ENCODE measurements around the gene HUNK. TPM values are rescaled to one million over a fixed set of nuclear protein-coding genes. Genes with fewer than 3 reads are reported as not detected.

Gene HUNK
- total RNA-seq, 1 experiment from 2014 or later: 4.8 TPM

DNA sequence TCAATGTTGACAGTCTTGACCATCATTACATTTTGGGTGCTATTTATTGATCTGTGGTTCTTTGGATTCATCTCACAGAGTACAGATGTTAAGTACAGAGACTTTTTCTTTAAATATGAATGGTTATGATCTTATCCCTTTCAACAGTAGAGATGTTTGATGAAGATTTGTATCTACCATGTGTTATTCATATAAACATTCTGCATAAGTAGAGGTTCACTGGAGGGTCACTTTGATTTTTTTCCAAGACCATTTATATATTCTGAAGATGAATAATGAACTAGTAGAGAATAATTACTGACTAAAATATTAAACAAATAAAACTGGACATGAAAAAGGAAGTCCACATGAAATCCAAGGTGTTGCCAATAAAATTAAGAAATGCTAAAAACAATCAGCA is 28.6 kb upstream of the HUNK start:
- BruUV-seq (replicated peaks): no TSS peak
- no peak for DNase-seq
- Histone ChIP-seq H3K27me3 (replicated peaks; ENCODE audit: control insufficient read depth, insufficient read depth, low read length) (no peaks in the 10 kb centered on the region), H3K36me3 (ENCODE audit: control insufficient read depth, insufficient read depth, low read length) (no peaks in the 10 kb centered on the region), H3K9me3 (no peaks in the 10 kb centered on the region), H3K4me3 (ENCODE audit: low read depth, low read length) (no peak overlapping the region), H3K4me1 (no peaks in the 10 kb centered on the region)
- no peak overlapping the region for H3K27ac Mint-ChIP-seq (ENCODE audit: unreplicated experiment)
- intact Hi-C loops (cut with micrococcal nuclease; ENCODE audit: unreplicated experiment): no loop called here
- H3K4me1 Mint-ChIP-seq (ENCODE audit: low read depth, unreplicated experiment): peaks cover 7% of the 10 kb centered on the region
- no peaks in the 10 kb centered on the region for H3K9me3 Mint-ChIP-seq (ENCODE audit: unreplicated experiment)
- no peaks in the 10 kb centered on the region for H3K36me3 Mint-ChIP-seq (ENCODE audit: insufficient read depth, unreplicated experiment)
- ChIA-PET POLR2A (no interaction called here), CTCF (no interaction called here)
- H3K4me3 Mint-ChIP-seq (ENCODE audit: unreplicated experiment): no peak overlapping the region
- peaks cover 14% of the 10 kb centered on the region for H3K27me3 Mint-ChIP-seq (ENCODE audit: insufficient read depth, unreplicated experiment)
- TF ChIP-seq, protein P1, sequence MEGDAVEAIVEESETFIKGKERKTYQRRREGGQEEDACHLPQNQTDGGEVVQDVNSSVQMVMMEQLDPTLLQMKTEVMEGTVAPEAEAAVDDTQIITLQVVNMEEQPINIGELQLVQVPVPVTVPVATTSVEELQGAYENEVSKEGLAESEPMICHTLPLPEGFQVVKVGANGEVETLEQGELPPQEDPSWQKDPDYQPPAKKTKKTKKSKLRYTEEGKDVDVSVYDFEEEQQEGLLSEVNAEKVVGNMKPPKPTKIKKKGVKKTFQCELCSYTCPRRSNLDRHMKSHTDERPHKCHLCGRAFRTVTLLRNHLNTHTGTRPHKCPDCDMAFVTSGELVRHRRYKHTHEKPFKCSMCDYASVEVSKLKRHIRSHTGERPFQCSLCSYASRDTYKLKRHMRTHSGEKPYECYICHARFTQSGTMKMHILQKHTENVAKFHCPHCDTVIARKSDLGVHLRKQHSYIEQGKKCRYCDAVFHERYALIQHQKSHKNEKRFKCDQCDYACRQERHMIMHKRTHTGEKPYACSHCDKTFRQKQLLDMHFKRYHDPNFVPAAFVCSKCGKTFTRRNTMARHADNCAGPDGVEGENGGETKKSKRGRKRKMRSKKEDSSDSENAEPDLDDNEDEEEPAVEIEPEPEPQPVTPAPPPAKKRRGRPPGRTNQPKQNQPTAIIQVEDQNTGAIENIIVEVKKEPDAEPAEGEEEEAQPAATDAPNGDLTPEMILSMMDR (IDR thresholded peaks at IDR 0.05; ENCODE audit: insufficient read depth in 1 of 2, low read depth in 1 of 2, low read length in 1 of 2, severe bottlenecking in 1 of 2, unreplicated experiment in 1 of 2): no peak

DNA sequence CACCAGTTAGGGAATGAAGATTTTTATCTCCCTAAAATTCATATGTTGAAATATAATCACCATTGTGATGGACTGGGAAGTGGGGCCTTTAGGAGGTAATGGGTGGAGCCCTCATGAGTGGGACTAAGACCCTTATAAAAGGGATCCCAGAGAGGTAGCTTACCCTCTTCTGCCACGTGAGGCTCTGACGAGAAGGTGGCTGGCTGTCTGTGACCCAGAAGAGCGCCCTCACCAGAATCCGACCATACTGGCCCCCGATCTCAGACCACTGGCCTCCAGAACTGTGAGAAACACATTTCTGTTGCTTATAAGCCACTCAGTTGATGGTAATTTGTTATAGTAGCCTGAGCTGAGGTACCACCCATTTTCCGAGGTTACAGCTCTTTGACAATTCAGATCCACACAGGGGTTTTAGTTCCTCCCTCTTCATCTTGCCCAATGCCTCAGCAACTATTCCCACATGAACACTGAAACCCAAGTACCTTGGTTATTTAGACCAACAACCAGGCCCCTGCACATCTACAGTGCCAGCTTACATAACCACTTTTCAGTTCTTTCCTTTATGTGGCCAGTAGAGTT is 27.6 kb upstream of the HUNK start:
- H3K4me1 ChIP-seq: no peaks in the 10 kb centered on the region
- Mint-ChIP-seq H3K9me3 (ENCODE audit: unreplicated experiment) (no peaks in the 10 kb centered on the region), H3K4me1 (ENCODE audit: low read depth, unreplicated experiment) (peaks cover 5% of the 10 kb centered on the region), H3K27ac (ENCODE audit: unreplicated experiment) (no peak overlapping the region), H3K36me3 (ENCODE audit: insufficient read depth, unreplicated experiment) (no peaks in the 10 kb centered on the region), H3K4me3 (ENCODE audit: unreplicated experiment) (no peak overlapping the region), H3K27me3 (ENCODE audit: insufficient read depth, unreplicated experiment) (peaks cover 11% of the 10 kb centered on the region)
- TF ChIP-seq, protein P1 (IDR thresholded peaks at IDR 0.05; ENCODE audit: insufficient read depth in 1 of 2, low read depth in 1 of 2, low read length in 1 of 2, severe bottlenecking in 1 of 2, unreplicated experiment in 1 of 2): no peak
- CTCF ChIA-PET: no interaction called here
- DNase-seq: no peak
- BruUV-seq (replicated peaks): no TSS peak
- H3K36me3 ChIP-seq (ENCODE audit: control insufficient read depth, insufficient read depth, low read length): no peaks in the 10 kb centered on the region
- no peaks in the 10 kb centered on the region for H3K27me3 ChIP-seq (replicated peaks; ENCODE audit: control insufficient read depth, insufficient read depth, low read length)
- H3K4me3 ChIP-seq (ENCODE audit: low read depth, low read length): no peak overlapping the region
- POLR2A ChIA-PET: no interaction called here
- intact Hi-C loops (cut with micrococcal nuclease; ENCODE audit: unreplicated experiment): no loop called here
- no peaks in the 10 kb centered on the region for H3K9me3 ChIP-seq

DNA sequence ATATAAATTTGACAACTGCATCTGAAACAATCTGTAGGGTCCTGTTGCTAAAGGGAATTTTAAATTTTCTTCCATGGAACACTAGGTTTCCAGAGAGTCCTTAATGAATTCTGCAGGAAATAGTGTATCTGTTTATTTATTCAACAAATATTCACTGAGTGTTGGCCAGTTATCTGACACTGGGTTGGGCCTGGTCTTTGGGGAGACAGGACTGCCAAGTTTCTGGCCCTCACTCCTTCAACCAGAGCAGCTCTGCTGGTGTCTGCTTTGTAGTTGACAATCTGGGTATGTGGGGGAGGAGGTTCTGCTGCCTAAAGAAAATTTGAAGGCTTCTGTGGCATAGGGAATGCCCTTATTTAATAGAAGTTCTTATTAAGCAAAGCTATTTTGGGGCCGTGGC is 26.1 kb upstream of the HUNK start:
- ChIA-PET POLR2A (no interaction called here), CTCF (no interaction called here)
- Mint-ChIP-seq H3K27me3 (ENCODE audit: insufficient read depth, unreplicated experiment) (peaks cover 8% of the 10 kb centered on the region), H3K36me3 (ENCODE audit: insufficient read depth, unreplicated experiment) (no peaks in the 10 kb centered on the region), H3K4me1 (ENCODE audit: low read depth, unreplicated experiment) (no peaks in the 10 kb centered on the region), H3K9me3 (ENCODE audit: unreplicated experiment) (no peaks in the 10 kb centered on the region), H3K27ac (ENCODE audit: unreplicated experiment) (no peak overlapping the region), H3K4me3 (ENCODE audit: unreplicated experiment) (no peak overlapping the region)
- no TSS peak for BruUV-seq (replicated peaks)
- TF ChIP-seq, protein P1 (IDR thresholded peaks at IDR 0.05; ENCODE audit: insufficient read depth in 1 of 2, low read depth in 1 of 2, low read length in 1 of 2, severe bottlenecking in 1 of 2, unreplicated experiment in 1 of 2): no peak
- intact Hi-C loops (cut with micrococcal nuclease; ENCODE audit: unreplicated experiment): no loop called here
- no peak for DNase-seq
- Histone ChIP-seq H3K4me1 (no peaks in the 10 kb centered on the region), H3K36me3 (ENCODE audit: control insufficient read depth, insufficient read depth, low read length) (no peaks in the 10 kb centered on the region), H3K9me3 (no peaks in the 10 kb centered on the region), H3K4me3 (ENCODE audit: low read depth, low read length) (no peak overlapping the region), H3K27me3 (replicated peaks; ENCODE audit: control insufficient read depth, insufficient read depth, low read length) (no peaks in the 10 kb centered on the region)
